ENCODE results near the gene CLBA1.

Gene CLBA1

GRCh38 chr14:104974665-104975390, 10.8 kb upstream of the CLBA1 start:
- no peak for TF ChIP-seq CTCF (IDR thresholded peaks at IDR 0.05; ENCODE audit: borderline replicate concordance, insufficient read depth, low read depth, low read length)
- no peak overlapping the region for H3K4me3 ChIP-seq (ENCODE audit: low read depth, low read length)

DNA sequence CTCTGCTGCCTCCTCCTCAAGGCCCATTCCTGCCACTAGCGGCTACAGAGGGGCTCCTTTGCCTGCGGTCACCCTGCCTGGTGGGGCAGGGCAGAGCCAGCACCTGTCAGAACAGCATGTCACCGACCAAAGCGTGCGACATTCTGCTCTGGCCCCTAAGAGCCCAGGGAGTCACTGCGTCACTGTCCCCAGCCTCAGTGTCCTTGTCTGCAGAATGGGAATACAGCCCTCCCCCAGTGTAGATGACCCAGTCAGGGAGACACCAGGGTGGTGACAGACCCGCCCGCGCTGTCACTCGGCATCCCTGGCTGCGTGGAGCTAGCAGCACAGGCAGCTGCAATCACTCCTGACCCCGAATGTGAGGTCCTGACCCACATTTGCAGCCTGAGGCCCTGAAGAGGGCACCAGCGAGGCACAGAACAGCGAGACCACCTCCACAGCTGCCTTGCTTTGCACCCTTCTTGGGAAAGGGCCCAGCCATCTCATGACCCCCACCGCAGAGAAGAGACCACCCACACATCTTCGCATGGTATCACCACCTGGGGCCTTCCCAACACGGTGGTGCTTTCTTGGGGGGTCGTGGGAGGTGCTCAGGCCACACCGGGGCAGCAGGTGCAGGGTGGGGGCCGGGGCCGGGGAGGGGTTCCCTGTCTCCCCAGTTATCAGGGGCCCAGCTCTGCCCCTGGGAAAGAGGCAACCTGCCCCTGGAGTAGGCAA, 9.9 kb upstream of the CLBA1 start:
- no peak overlapping the region for H3K4me3 ChIP-seq (ENCODE audit: low read depth, low read length)
- peak; percentile 55; the same call in 1 of the 2 replicates for TF ChIP-seq CTCF (IDR thresholded peaks at IDR 0.05; ENCODE audit: borderline replicate concordance, insufficient read depth, low read depth, low read length)

DNA sequence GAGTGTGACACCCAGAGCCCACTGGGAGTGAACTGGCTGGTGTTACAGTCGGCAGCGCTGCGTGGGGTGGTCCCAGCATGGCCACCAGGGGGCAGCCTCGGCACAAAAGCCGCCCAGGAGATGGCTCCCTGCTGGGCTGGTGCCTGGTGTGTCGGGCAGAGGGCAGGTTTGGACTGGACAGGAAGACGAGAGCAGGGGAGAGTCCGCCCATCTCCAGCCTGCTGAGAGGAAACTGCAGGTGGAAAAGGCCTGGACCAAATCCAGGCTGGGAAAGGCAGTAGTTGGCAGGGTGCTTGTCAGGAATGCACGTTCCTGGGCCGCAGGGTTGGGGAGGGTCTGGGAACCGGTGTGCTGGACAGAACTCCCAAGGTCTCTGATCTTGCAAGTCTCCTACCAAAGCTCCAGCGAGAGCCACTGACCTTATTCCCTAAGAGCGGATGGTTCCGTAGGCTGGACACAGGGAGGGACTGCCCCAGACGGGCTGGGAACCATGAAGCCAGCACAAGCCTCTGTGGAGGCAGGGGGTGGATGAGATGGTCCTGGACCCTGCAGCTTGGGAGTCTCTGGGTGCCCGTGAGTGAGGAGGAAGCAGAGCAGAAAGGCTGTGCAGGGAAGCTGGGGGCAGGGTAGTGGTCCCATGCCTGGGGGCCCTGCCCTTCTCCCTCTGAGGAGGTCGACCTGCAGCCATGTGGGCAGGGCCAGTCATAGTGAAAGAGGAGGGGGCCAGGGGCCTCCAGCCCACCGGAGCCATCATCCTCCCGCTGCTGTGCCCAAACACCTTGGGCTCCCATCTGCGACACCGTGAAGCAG, 9.2 kb upstream of the CLBA1 start:
- no peak overlapping the region for H3K4me3 ChIP-seq (ENCODE audit: low read depth, low read length)
- TF ChIP-seq CTCF (IDR thresholded peaks at IDR 0.05; ENCODE audit: borderline replicate concordance, insufficient read depth, low read depth, low read length): peak; percentile 90

- no peak for TF ChIP-seq CTCF (IDR thresholded peaks at IDR 0.05; ENCODE audit: borderline replicate concordance, insufficient read depth, low read depth, low read length)
- H3K4me3 ChIP-seq (ENCODE audit: low read depth, low read length): no peak overlapping the region
These were observed 8.4 kb upstream of the CLBA1 start for GRCh38 chr14:104977008-104977680.

GRCh38 chr14:104977681-104978653, 7.6 kb upstream of the CLBA1 start, which contains the start of gene AHNAK2:
AHNAK2 (minus strand) TSS chr14:104978374; CDS start chr14:104978237, 137 bp downstream.
- no peak for TF ChIP-seq CTCF (IDR thresholded peaks at IDR 0.05; ENCODE audit: borderline replicate concordance, insufficient read depth, low read depth, low read length)
- no peak within 1 kb of the TSS for H3K4me3 ChIP-seq (ENCODE audit: low read depth, low read length)

All from GM12875 (cell line).